Neural progenitor cell (in vitro differentiated cells): ENCODE results near the gene EMC8.

Experiments used
- CTCF ChIP-seq: fragments of 200-600 bp; sonication (generic); IDR thresholded peaks from 2 replicates; pipeline ENCODE4 v1.5.1; 2017; ENCODE audit warnings: antibody characterized with exemption, mild to moderate bottlenecking
- EZH2 ChIP-seq: fragments of 200-600 bp; sonication (generic); IDR thresholded peaks from 2 replicates; pipeline ENCODE4 v1.6.1; 2017; ENCODE audit warnings: antibody characterized with exemption, mild to moderate bottlenecking, moderate library complexity
- EZH2phosphoT487 ChIP-seq: fragments of 200-600 bp; sonication (generic); IDR thresholded peaks from 2 replicates; pipeline ENCODE4 v1.6.1; 2017; ENCODE audit warnings: antibody characterized with exemption

- TF ChIP-seq CTCF (no peak), EZH2 (no peak), EZH2phosphoT487 (no peak)
Measured at GRCh38 chr16:85796599-85796998, 2.7 kb downstream of the EMC8 start.
